ENCODE results near the gene KAT2A.

Gene KAT2A

DNA sequence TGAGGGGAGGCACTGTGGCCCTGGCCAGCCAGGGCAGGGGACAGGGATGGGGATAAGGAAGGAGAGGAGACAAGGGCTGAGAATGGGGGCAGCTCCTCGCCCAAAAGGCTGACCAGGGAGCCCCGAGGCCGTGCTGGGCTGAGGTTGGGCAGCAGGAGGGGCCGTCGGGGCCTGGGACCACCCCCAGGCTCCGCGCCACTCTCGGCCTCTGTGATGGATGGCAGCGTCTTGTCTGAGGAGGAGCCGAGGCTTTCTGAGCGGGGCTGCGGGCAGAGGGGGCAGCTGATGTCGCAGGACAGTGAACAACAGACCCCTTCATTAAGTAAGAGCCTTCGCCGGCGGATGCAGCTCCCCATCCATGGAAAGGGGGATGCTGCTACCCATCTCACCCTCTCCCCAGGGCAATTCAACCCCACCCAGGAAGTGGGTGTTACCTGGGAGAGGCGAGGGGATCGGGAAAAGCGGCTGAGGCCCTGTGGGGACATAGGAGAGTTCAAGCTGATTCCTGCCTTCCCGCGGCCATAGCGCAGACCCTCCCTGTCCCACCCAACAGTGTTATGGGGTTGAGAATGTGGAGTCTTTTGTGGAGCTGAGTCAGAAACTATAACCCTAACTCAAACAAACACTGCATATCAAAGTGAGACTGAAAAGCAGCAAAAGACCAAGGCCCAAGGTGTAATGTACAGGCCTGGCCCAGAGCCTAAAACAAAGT lies 42.7 kb upstream of the KAT2A start:
- H3K4me3 ChIP-seq (ENCODE audit: low read depth, low read length) = no peak overlapping the region
- POLR2A ChIA-PET = no interaction called here
- DNase-seq (ENCODE audit: low read depth, low spot score) = no peak
- CTCF ChIA-PET = interaction anchor here (0.7 to 1.5 kb wide), 4 partner anchors 12 to 96 kb away, joined by 3 to 7 read pairs (median 4); no protein-coding TSS in a partner anchor
- TF ChIP-seq, protein P1, sequence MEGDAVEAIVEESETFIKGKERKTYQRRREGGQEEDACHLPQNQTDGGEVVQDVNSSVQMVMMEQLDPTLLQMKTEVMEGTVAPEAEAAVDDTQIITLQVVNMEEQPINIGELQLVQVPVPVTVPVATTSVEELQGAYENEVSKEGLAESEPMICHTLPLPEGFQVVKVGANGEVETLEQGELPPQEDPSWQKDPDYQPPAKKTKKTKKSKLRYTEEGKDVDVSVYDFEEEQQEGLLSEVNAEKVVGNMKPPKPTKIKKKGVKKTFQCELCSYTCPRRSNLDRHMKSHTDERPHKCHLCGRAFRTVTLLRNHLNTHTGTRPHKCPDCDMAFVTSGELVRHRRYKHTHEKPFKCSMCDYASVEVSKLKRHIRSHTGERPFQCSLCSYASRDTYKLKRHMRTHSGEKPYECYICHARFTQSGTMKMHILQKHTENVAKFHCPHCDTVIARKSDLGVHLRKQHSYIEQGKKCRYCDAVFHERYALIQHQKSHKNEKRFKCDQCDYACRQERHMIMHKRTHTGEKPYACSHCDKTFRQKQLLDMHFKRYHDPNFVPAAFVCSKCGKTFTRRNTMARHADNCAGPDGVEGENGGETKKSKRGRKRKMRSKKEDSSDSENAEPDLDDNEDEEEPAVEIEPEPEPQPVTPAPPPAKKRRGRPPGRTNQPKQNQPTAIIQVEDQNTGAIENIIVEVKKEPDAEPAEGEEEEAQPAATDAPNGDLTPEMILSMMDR (IDR thresholded peaks at IDR 0.05; ENCODE audit: insufficient read depth, low read length, missing control alignments) = no peak

DNA sequence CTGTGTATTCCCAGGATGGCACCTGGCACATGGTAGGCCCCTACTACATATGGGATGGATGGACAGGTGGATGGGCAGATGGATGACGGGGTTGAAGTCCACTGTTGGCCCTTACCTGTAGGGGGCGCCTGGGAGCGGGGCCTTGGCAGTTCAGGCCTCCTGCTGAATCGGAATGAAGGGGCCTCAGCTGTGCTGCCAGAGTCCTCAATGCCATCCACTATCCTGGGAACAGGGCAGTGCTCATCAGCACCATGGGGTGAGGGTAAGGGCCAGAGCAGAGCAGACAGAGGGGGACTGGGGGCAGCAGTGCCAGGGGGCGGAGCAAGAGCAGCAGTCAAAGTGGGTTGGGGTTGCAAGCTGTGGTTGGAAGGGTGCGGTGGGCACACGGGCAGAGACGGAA lies 41.9 kb upstream of the KAT2A start:
- TF ChIP-seq, protein P1 (IDR thresholded peaks at IDR 0.05; ENCODE audit: insufficient read depth, low read length, missing control alignments) = peak; percentile 16
- POLR2A ChIA-PET = no interaction called here
- no peak overlapping the region for H3K4me3 ChIP-seq (ENCODE audit: low read depth, low read length)
- CTCF ChIA-PET = interaction anchor here (0.7 to 1.6 kb wide), 4 partner anchors 11 to 19 kb away, joined by 3 to 7 read pairs (median 5); no protein-coding TSS in a partner anchor
- no peak for DNase-seq (ENCODE audit: low read depth, low spot score)

DNA sequence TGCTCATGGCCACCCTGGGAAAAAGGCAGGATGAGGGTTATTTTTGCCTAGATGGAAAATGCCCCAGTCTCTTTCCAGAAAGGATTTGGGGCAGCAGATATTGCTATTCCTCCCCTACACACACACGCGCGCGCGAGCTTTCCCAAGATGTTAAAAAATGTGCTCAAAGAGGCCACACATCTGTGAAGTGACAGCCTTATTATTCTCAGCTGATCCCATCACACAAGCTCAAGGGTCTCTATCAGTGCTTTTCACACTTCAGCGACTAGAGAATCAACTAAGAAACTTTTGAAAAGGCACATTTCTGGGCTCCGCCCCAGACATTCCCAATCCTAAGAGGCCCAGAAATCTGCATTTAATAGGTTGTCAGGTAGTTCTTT lies 39.4 kb upstream of the KAT2A start:
- no peak overlapping the region for H3K4me3 ChIP-seq (ENCODE audit: low read depth, low read length)
- ChIA-PET CTCF (interaction anchor here (1.0 kb wide), 1 partner anchor 20 kb away, joined by 3 read pairs; the partner anchor contains the start of gene KCNH4), POLR2A (no interaction called here)
- no peak for DNase-seq (ENCODE audit: low read depth, low spot score)
- TF ChIP-seq, protein P1 (IDR thresholded peaks at IDR 0.05; ENCODE audit: insufficient read depth, low read length, missing control alignments) = no peak

DNA sequence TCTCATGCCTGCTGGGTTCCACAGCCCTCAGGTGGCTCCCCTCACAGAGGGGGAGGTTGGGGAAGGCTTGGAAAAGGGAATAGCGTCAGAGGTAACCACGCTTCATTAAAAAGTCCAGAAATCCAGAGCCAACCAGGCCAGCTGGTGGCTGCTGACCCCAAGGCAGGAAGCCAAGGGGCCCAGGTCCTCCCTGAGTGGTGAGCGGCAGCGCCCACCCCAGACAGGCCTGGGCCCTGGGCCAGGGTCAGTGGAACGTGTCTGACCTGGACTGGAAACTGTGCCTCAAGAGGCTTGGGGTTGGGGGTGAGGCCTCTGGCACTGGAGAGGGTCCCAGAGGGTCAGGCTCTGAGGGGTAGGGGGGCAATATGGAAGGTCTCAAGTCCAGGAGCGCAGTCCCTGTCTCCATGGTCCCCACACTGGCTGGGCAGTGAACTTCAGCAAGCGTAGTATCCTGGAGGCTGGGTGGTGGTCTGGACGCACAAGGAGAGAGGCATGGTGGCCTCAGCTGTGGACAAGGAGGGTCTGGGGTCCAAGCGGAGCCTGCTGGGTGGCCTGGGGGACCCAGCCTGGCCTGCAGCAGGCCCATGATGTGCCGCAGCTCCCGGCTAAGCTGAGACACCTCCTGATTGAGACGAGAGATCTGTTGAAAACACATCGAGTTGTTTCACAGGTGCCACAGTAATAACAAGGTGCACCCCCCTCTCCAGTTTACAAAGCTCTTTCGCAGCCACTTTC lies 38.8 kb upstream of the KAT2A start:
- ChIA-PET CTCF (interaction anchor here (1.0 kb wide), 1 partner anchor 21 kb away, joined by 3 read pairs; the partner anchor contains the start of gene KCNH4), POLR2A (no interaction called here)
- no peak for DNase-seq (ENCODE audit: low read depth, low spot score)
- TF ChIP-seq, protein P1 (IDR thresholded peaks at IDR 0.05; ENCODE audit: insufficient read depth, low read length, missing control alignments) = no peak
- H3K4me3 ChIP-seq (ENCODE audit: low read depth, low read length) = no peak overlapping the region

DNA sequence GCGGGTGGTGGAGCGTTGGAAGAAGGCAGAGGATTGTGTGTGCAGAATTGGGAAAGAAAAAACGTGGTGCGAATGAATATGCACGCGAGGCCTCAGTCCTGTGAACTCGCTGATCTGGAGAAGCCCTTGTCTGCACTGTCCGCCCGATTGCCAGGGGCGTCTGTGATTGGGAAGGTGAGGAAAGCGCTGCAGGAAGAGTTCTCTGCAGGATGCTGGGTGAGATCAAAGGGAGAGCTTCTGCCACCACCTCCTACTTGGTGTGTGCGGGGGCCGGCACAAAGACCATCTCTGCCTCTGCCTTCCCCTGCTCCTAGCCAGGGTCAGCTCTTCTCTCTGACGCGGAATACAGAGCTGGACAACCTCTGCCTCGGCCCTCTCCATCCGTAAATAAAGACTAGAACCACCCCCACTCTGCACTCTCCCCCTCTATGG lies 34.5 kb upstream of the KAT2A start:
- H3K4me3 ChIP-seq (ENCODE audit: low read depth, low read length) = peak overlapping the region; percentile 57
- TF ChIP-seq, protein P1 (IDR thresholded peaks at IDR 0.05; ENCODE audit: insufficient read depth, low read length, missing control alignments) = no peak
- ChIA-PET POLR2A (interaction anchor here (1.0 to 1.6 kb wide), 2 partner anchors 24 to 34 kb away, joined by 3 to 4 read pairs; partner anchors contain the start of gene KAT2A), CTCF (interaction anchor here (0.7 to 1.8 kb wide), 3 partner anchors 12 to 38 kb away, joined by 3 to 4 read pairs (median 4); no protein-coding TSS in a partner anchor)
- DNase-seq (ENCODE audit: low read depth, low spot score) = no peak

Data from AG04449 (cell line).